SK-N-SH (cell line): ENCODE results near the gene CLCN1. TPM values are rescaled to one million over a fixed set of nuclear protein-coding genes. Genes with fewer than 3 reads are reported as not detected.

Experiments used
- CTCF ChIA-PET: fragments of 300-600, 350-600 bp; formaldehyde crosslinking; extraction: SDS; loops from one replicate; lab custom pipeline; 2021; lab: Yijun Ruan, JAX
- POLR2A ChIA-PET: fragments of 350-600 bp; sonication (Branson Sonifier 250); formaldehyde crosslinking; extraction: SDS; loops from one replicate; lab custom pipeline; 2020; ENCODE audit warnings: antibody characterized with exemption, inconsistent platforms; lab: Yijun Ruan, JAX
- DNase-seq: peaks from one replicate; pipeline ENCODE4 v3.0.0; 2012
- H2AFZ ChIP-seq: fragments of 200-600 bp; sonication (generic); 2 replicates; pipeline ENCODE4 v1.8.1; 2016; ENCODE audit warnings: antibody characterized with exemption, mild to moderate bottlenecking, low read depth
- H3F3A ChIP-seq: fragments of 200-600 bp; sonication (generic); replicated peaks from 2 replicates; pipeline ENCODE3; 2016; ENCODE audit warnings: antibody characterized with exemption, mild to moderate bottlenecking; ENCODE audit not compliant: insufficient read depth
- H3K27ac ChIP-seq, 2 experiments: fragments of 200-500 bp in 1 of 2; fragments of 200-600 bp in 1 of 2; sonication (Bioruptor generic) in 1 of 2; sonication (generic), shearing (Covaris generic) in 1 of 2; 2 replicates each; pipeline versions ENCODE4 v1.5.1 to v1.6.1; 2014 to 2016; ENCODE audit warnings: low read depth in 2 of 2, inconsistent platforms in 1 of 2, low read length in 1 of 2, mild to moderate bottlenecking in 1 of 2, mixed read lengths in 1 of 2
- H3K27me3 ChIP-seq: fragments of 200-600 bp; sonication (generic), shearing (Covaris generic); 2 replicates; pipeline ENCODE4 v1.6.1; 2016; ENCODE audit warnings: mixed run types; ENCODE audit not compliant: insufficient read depth
- H3K36me3 ChIP-seq, 2 experiments: fragments of 200-500 bp in 1 of 2; fragments of 200-600 bp in 1 of 2; sonication (Bioruptor generic) in 1 of 2; sonication (generic) in 1 of 2; replicated peaks in 1 of 2; 2 replicates each; pipeline versions ENCODE3 to v1.5.1; 2014 to 2016; ENCODE audit warnings: low read length in 1 of 2, mild to moderate bottlenecking in 1 of 2; ENCODE audit not compliant: insufficient read depth in 2 of 2, control insufficient read depth in 1 of 2
- H3K4me1 ChIP-seq, 2 experiments: fragments of 200-500 bp in 1 of 2; fragments of 200-600 bp in 1 of 2; sonication (Bioruptor generic) in 1 of 2; sonication (generic), shearing (Covaris generic) in 1 of 2; 2 replicates each; pipeline versions ENCODE4 v1.5.1 to v1.6.1; 2014 to 2016; ENCODE audit warnings: low read depth in 1 of 2, low read length in 1 of 2, mixed run types in 1 of 2; ENCODE audit not compliant: insufficient read depth in 2 of 2, control insufficient read depth in 1 of 2
- H3K4me2 ChIP-seq: fragments of 200-600 bp; sonication (generic), shearing (Covaris generic); 2 replicates; pipeline ENCODE4 v1.6.1; 2017; ENCODE audit warnings: mixed run types
- H3K4me3 ChIP-seq, 2 experiments: fragments of 200-500 bp in 1 of 2; fragments of 200-600 bp in 1 of 2; sonication (Bioruptor generic) in 1 of 2; sonication (generic), shearing (Covaris generic) in 1 of 2; 2 replicates each; pipeline versions ENCODE4 v1.5.1 to v1.8.1; 2014 to 2016; ENCODE audit warnings: low read depth in 2 of 2, inconsistent platforms in 1 of 2, low read length in 1 of 2, mild to moderate bottlenecking in 1 of 2, mixed read lengths in 1 of 2, moderate library complexity in 1 of 2
- H3K79me2 ChIP-seq: fragments of 200-600 bp; sonication (generic); 2 replicates; pipeline ENCODE4 v1.8.1; 2017; ENCODE audit warnings: mild to moderate bottlenecking; ENCODE audit not compliant: insufficient read depth
- H3K9ac ChIP-seq: fragments of 200-600 bp; sonication (generic); 2 replicates; pipeline ENCODE4 v1.6.1; 2017; ENCODE audit warnings: mixed run types
- H3K9me2 ChIP-seq: fragments of 200-600 bp; sonication (generic); 2 replicates; pipeline ENCODE4 v1.6.1; 2017; ENCODE audit warnings: mixed run types
- H3K9me3 ChIP-seq: fragments of 200-600 bp; sonication (generic); 2 replicates; pipeline ENCODE4 v1.6.1; 2017; ENCODE audit warnings: mixed run types, mild to moderate bottlenecking, moderate library complexity
- H4K20me1 ChIP-seq: fragments of 200-600 bp; sonication (generic); 2 replicates; pipeline ENCODE4 v1.6.1; 2017; ENCODE audit warnings: mild to moderate bottlenecking, mixed run types; ENCODE audit not compliant: insufficient read depth
- FOSL2 ChIP-seq: IDR thresholded peaks from 2 replicates; pipeline ENCODE4 v1.4.0; 2012; ENCODE audit warnings: low read depth, mild to moderate bottlenecking, moderate library complexity, borderline replicate concordance
- FOXJ3 ChIP-seq: sonication (generic); formaldehyde crosslinking; IDR thresholded peaks from 2 replicates; pipeline ENCODE4 v1.5.1; 2020; ENCODE audit warnings: mild to moderate bottlenecking, missing genetic modification reagents
- FOXM1 ChIP-seq: IDR thresholded peaks from 2 replicates; pipeline ENCODE4 v1.4.0; 2012; ENCODE audit warnings: low read depth, mild to moderate bottlenecking
- GABPA ChIP-seq: IDR thresholded peaks from 2 replicates; pipeline ENCODE4 v1.4.0; 2012; ENCODE audit warnings: low read depth, mild to moderate bottlenecking
- JUND ChIP-seq: IDR thresholded peaks from 2 replicates; pipeline ENCODE4 v1.4.0; 2012
- NFIC ChIP-seq: IDR thresholded peaks from 2 replicates; pipeline ENCODE4 v1.4.0; 2012; ENCODE audit warnings: borderline replicate concordance
- NRF1 ChIP-seq: IDR thresholded peaks from 2 replicates; pipeline ENCODE4 v1.6.1; 2012; ENCODE audit warnings: low read depth, mild to moderate bottlenecking, low read length
- RAD21 ChIP-seq: IDR thresholded peaks from 2 replicates; pipeline ENCODE4 v1.6.1; 2012; ENCODE audit warnings: mild to moderate bottlenecking, low read length
- SIN3A ChIP-seq: IDR thresholded peaks from 2 replicates; pipeline ENCODE4 v1.6.1; 2012; ENCODE audit warnings: low read depth, mild to moderate bottlenecking, low read length, moderate library complexity, borderline replicate concordance
- SMC3 ChIP-seq: IDR thresholded peaks from 2 replicates; pipeline ENCODE4 v1.6.1; 2012; ENCODE audit warnings: low read depth, low read length, improper control_type of control experiment
- TCF12 ChIP-seq: IDR thresholded peaks from 2 replicates; pipeline ENCODE4 v1.4.0; 2012
- TEAD4 ChIP-seq: IDR thresholded peaks from 2 replicates; pipeline ENCODE4 v1.4.0; 2012; ENCODE audit warnings: mild to moderate bottlenecking, borderline replicate concordance; ENCODE audit not compliant: insufficient read depth
- YY1 ChIP-seq: IDR thresholded peaks from 2 replicates; pipeline ENCODE4 v1.4.0; 2012; ENCODE audit warnings: low read depth, mild to moderate bottlenecking
- WGBS: methylation state at CpG from one replicate; pipeline ENCODE4 v1.1.6; 2017; ENCODE audit warnings: low lambda C conversion rate; 5-methylcytosine and 5-hydroxymethylcytosine counted together
- polyA plus RNA-seq, 3 experiments: library from polyadenylated mRNA; depleted of rRNA; stranded (reverse); fragments of >200 nt; gene quantifications; 2 replicates each; pipeline ENCODE4 v1.2.3, GENCODE V29; 2012
- TF ChIP-seq, protein P1 (sequence below): IDR thresholded peaks from 2 replicates; pipeline ENCODE4 v1.4.0; 2012; ENCODE audit warnings: low read depth
- TF ChIP-seq, protein P2 (sequence below): fragments of 150-350 bp; IDR thresholded peaks from 2 replicates; pipeline ENCODE4 v1.6.1; 2016; ENCODE audit warnings: mild to moderate bottlenecking, low read depth, low read length
- TF ChIP-seq, protein P3 (sequence below): fragments of 150-350 bp; IDR thresholded peaks from 2 replicates; pipeline ENCODE4 v1.6.1; 2017; ENCODE audit warnings: antibody characterized with exemption, low read length, low read depth, borderline replicate concordance
- TF ChIP-seq, protein P4 (sequence below): IDR thresholded peaks from 2 replicates; pipeline ENCODE4; 2012

CLCN1 gene
- polyA plus RNA-seq, 1 of the 3 experiments (the other 2 are of a cell fraction): 0.12 TPM

DNA sequence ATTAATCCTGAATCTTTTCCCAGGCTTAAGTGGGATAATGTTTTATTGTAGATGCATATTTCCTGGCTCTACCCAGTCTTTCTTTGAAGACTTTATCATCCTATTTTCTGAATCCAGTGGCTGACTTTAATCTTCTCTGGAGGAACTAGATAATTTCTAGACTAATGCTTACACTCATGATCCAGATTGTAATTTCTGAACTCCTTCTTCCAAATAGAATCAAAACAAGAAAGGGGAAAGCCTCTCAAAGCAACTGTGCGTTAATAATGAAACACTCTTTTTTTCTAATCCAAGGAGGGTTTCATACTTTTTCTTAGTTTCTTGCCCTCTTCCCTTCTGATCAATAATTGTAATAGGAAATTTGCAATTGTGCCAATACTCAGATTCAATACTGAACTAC lies 44.7 kb upstream of the CLCN1 start:
- Histone ChIP-seq H3K36me3 (peaks cover 29 to 34% of the 10 kb centered on the region in 2 experiments), H3K9me3 (no peaks in the 10 kb centered on the region), H3K4me2 (no peak overlapping the region), H2AFZ (no peak overlapping the region), H3K27me3 (no peaks in the 10 kb centered on the region), H3K27ac (no peak overlapping the region), H4K20me1 (no peaks in the 10 kb centered on the region), H3F3A (no peaks in the 10 kb centered on the region), H3K4me1 (no peaks in the 10 kb centered on the region), H3K9ac (no peak overlapping the region), H3K79me2 (0 out of 2 replicates have a peak, but pooled peaks cover under 1% of the 10 kb centered on the region), H3K9me2 (no peaks in the 10 kb centered on the region), H3K4me3 (no peak overlapping the region)
- ChIA-PET CTCF (interaction anchor here (1.1 to 1.8 kb wide), 2 partner anchors 31 to 56 kb away, joined by 3 to 6 read pairs; no protein-coding TSS in a partner anchor), POLR2A (interaction anchor here (0.6 kb wide), 1 partner anchor 7 kb away, joined by 4 read pairs; no protein-coding TSS in a partner anchor)
- no peak for DNase-seq
- 100% methylated on average over 1 of the region's 1 CpG for WGBS
- no peak for TF ChIP-seq SMC3
- TF ChIP-seq GABPA: no peak
- no peak for TF ChIP-seq SIN3A
- TF ChIP-seq FOXM1: no peak
- TF ChIP-seq, protein P1, sequence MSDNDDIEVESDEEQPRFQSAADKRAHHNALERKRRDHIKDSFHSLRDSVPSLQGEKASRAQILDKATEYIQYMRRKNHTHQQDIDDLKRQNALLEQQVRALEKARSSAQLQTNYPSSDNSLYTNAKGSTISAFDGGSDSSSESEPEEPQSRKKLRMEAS: no peak
- no peak for TF ChIP-seq TEAD4
- no peak for TF ChIP-seq RAD21
- no peak for TF ChIP-seq TCF12
- no peak for TF ChIP-seq YY1
- no peak for TF ChIP-seq NFIC
- no peak for TF ChIP-seq FOXJ3
- TF ChIP-seq, protein P2, sequence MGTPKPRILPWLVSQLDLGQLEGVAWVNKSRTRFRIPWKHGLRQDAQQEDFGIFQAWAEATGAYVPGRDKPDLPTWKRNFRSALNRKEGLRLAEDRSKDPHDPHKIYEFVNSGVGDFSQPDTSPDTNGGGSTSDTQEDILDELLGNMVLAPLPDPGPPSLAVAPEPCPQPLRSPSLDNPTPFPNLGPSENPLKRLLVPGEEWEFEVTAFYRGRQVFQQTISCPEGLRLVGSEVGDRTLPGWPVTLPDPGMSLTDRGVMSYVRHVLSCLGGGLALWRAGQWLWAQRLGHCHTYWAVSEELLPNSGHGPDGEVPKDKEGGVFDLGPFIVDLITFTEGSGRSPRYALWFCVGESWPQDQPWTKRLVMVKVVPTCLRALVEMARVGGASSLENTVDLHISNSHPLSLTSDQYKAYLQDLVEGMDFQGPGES: no peak
- no peak for TF ChIP-seq FOSL2
- TF ChIP-seq, protein P3, sequence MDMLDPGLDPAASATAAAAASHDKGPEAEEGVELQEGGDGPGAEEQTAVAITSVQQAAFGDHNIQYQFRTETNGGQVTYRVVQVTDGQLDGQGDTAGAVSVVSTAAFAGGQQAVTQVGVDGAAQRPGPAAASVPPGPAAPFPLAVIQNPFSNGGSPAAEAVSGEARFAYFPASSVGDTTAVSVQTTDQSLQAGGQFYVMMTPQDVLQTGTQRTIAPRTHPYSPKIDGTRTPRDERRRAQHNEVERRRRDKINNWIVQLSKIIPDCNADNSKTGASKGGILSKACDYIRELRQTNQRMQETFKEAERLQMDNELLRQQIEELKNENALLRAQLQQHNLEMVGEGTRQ: no peak
- no peak for TF ChIP-seq NRF1
- TF ChIP-seq, protein P4, sequence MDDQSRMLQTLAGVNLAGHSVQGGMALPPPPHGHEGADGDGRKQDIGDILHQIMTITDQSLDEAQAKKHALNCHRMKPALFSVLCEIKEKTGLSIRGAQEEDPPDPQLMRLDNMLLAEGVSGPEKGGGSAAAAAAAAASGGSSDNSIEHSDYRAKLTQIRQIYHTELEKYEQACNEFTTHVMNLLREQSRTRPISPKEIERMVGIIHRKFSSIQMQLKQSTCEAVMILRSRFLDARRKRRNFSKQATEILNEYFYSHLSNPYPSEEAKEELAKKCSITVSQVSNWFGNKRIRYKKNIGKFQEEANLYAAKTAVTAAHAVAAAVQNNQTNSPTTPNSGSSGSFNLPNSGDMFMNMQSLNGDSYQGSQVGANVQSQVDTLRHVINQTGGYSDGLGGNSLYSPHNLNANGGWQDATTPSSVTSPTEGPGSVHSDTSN: no peak

DNA sequence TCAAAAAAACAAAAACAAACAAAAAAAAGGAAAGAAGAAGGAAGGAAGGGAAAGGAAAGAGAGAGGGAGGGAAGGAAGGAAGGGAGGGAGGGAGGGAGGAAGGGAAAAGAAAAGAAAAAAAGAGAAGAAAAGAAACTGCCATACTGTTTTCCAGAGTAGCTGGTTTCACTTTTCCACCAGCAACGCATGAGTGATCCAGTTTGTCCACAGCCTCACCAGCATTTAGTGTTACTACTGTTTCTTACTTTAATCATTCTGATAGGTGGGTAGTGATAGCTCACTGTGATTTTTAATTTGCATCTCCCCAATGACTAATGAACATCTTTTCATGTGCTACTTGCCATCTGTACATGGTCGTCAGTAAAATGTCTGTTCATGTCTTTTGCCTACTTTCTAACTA lies 43.0 kb upstream of the CLCN1 start:
- POLR2A ChIA-PET: interaction anchor here (0.8 to 1.2 kb wide), 2 partner anchors 10 to 102 kb away, joined by 3 to 4 read pairs; partner anchors contain the start of gene GSTK1

More for the DNA sequence above, 43.0 kb upstream of the CLCN1 start:
- H3F3A ChIP-seq: no peaks in the 10 kb centered on the region
- CTCF ChIA-PET: no interaction called here
- no peaks in the 10 kb centered on the region for H3K79me2 ChIP-seq
- no peaks in the 10 kb centered on the region for H3K9me2 ChIP-seq
- no peak overlapping the region for H2AFZ ChIP-seq
- TF ChIP-seq JUND: no peak
- no peak overlapping the region for H3K27ac ChIP-seq
- H3K27me3 ChIP-seq: no peaks in the 10 kb centered on the region
- H4K20me1 ChIP-seq: no peaks in the 10 kb centered on the region
- 90% methylated on average over 2 of the region's 2 CpGs for WGBS
- H3K4me1 ChIP-seq: no peaks in the 10 kb centered on the region
- DNase-seq: no peak
- H3K4me2 ChIP-seq: no peak overlapping the region
- H3K4me3 ChIP-seq: no peak overlapping the region
- H3K9ac ChIP-seq: no peak overlapping the region
- peaks cover 12 to 21% of the 10 kb centered on the region in 2 experiments for H3K36me3 ChIP-seq
- no peaks in the 10 kb centered on the region for H3K9me3 ChIP-seq
